ENCODE results near the gene PA2G4.
"Not testable (repeated sequence)": the region's sequence is repeated elsewhere in the genome, so short reads cannot be mapped to it uniquely, and the experiment has no call there.

PA2G4 gene

DNA sequence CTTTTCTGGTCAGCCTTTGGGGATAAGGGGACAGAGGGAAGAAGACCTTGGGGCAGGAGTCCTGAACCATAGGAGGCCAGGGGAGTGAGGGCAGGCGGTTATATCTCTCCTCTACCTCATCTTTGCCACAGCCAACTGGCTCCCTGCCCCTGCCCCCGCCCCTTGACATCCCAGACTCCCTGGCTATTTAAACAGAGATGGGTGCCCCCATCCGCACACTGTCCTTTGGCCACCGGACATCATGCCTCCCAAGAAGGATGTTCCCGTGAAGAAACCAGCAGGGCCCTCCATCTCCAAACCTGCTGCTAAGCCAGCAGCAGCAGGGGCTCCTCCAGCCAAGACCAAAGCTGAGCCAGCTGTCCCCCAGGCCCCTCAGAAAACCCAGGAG, 49.3 kb downstream of the PA2G4 start:
- no peak for DNase-seq (ENCODE audit: low spot score)

DNA sequence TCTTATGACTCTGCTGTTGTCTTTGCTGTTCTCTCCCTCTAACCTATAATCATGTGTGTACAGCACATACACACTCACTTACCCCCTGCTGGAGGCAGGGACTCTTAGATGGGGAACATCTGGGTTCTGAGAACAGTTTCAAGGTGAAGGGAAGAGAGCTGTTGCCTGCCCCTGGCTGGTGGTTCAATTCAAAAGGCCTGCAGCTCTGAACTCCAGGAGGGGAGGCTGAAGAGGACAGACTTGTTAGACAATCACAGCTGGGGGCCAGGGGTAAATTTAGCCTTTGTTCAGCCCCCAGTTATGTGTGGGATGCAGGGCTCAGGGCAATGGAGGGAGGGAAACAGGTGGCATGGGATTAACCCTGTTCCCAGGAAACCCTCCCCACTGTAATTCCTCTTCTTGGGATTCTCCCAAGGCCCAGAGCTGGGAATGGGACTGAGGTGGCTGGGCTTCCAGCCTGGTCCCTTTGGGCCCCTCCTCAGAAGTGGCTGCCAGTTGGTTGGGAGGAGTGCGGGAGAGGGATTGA, 50.0 kb downstream of the PA2G4 start:
- no peak for DNase-seq (ENCODE audit: low spot score)

DNA sequence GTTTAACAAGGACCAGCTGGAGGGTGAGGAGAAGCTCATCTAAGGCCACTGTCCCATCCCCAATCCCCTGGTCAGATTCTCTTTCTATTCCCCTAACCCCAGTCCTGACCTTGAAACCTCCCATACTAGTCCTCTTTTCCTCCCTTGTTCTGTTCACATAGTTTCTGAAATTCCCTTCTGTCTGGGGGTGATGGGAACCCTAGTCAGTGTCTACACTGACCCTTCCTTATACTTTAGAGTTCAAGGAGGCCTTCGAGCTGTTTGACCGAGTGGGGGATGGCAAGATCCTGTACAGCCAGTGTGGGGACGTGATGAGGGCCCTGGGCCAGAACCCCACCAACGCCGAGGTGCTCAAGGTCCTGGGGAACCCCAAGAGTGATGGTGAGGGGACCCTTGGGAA, 50.5 kb downstream of the PA2G4 start:
- no peak for DNase-seq (ENCODE audit: low spot score)

DNA sequence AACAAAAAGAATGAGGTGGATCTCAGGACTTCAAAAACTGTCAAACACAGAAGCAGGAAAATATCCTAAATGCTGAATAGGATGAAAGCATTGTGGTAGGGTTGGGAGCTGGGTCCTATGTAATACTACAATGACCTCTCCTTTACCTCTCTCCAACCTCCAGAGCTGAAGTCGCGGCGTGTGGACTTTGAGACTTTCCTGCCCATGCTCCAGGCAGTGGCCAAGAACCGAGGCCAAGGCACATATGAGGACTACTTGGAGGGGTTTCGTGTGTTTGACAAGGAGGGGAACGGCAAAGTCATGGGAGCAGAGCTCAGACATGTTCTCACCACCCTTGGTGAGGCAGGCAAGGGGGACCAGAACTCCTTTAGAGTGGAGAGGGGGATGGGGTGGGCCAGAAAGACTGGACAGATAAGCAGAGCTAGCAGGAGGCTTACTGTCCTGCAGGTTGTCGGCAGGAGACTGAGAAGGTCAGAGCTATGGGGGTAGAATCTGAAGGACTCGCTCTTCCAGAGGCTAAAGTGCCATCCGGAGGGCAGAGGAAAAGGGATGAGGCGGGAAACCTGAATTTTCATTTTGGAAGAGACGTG, 51.0 kb downstream of the PA2G4 start:
- DNase-seq (ENCODE audit: low spot score), result no peak

DNA sequence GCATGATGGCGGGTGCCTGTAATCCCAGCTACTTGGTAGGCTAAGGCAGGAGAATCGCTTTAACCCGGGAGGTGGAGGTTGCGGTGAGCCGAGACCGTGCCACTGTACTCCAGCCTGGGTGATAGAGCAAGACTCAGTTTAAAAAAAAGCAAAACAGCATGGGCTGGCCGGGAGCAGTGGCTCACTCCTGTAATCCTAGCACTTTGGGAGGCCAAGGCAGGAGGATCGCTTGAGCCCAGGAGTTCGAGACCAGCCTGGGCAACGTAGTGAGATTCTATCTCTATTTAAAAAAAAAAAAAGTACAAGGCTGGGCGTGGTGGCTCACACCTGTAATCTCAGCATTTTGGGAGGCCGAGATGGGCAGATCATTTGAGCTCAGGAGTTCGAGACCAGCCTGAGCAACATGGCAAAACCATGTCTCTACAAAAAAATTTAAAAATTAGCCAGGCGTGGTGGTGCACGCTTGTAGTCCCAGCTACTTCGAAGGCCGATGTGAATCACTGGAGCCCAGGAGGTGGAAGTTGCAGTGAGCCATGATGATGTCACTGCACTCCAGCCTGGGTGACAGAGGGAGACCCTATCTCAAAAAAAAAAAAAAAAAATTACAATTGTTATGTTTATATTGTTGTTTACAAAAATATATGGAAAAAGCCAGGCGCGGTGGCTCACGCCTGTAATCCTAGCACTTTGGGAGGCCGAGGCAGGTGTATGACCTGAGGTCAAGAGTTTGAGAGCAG, 52.3 kb downstream of the PA2G4 start:
- DNase-seq (ENCODE audit: low spot score), result not testable (repeated sequence)

DNA sequence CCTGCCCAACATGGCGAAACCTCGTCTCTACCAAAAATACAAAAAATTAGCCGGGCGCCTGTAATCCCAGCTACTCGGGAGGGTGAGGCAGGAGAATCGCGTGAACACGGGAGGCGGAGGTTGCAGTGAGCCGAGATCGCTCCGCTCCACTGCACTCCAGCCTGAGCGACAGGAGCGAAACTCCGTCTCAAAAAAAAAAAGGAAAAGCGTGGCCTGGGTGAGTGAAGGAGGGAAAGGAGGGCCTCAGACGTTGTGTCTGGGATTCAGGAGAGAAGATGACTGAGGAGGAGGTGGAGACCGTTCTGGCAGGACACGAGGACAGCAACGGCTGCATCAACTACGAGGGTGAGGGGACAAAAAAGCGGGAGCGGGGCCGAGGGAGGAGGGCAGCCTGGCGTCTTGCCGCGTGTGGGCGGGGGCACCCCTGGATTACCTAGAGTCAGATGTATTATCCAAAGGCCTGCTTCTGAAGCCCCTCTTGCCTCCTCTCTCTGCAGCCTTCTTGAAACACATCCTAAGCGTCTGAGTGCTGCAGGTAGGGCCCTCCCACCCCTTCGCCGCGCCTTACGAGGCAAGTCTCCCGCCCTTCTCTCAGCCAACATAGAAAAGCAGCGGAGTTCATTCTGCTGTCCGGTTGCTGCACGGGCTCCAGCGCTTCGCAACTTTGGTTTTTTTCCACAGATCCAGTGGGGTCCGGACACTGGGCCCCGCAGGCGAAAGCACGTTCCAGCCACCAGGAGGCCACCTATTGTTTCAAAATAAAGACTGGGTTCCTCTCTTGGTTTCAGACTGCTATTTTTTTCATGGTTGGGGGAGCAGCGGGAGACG, 53.1 kb downstream of the PA2G4 start:
- DNase-seq (ENCODE audit: low spot score), result peak; percentile 75

DNA sequence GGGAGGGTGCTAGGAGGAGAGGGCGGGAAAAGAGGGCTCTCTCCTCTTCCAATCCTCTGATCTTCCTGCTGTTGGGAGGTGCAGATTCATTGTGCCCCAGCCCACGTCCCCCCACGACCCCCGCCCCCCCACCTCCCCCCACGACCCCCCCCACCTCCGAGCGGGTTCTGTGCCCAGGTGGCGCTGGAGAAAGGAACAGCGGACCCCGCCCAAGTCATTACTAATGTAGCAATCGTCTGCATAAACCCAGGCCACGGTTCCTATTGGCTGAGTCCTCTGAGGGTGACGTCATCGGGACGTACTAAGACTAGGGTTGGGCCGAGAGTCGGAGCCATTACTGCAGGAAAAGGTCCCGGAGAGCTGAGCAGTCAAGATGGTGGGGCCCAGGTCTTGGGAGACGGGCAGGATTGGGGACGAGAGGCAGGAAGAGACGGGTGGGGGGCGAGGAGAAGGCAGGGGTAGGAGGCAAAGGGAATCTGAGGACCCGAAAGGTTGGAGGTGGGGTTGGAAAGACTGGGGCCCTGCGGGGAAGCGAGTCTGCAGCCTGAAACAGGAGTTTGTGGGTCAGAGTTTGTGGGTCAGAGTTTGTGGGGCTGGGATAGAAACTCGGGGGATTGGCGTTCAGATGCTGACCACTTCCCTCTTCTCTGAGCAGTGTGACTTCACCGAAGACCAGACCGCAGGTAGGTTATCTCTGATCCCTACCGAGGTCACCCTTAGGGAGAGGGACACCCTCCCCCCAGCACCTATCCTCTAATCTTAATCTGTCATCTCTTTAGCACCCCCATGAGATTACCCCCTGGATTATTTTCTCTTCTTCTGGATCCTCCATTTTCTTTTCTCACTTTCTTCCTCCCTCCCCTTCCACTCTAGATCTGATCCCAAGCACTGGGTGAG, 53.9 kb downstream of the PA2G4 start, which contains the start of gene MYL6:
Gene MYL6 (plus strand): TSS at position 331 of the 897 bp plus-strand sequence. CDS start 43 bp downstream, at position 374.
- DNase-seq (ENCODE audit: low spot score), result peak; percentile 90

DNA sequence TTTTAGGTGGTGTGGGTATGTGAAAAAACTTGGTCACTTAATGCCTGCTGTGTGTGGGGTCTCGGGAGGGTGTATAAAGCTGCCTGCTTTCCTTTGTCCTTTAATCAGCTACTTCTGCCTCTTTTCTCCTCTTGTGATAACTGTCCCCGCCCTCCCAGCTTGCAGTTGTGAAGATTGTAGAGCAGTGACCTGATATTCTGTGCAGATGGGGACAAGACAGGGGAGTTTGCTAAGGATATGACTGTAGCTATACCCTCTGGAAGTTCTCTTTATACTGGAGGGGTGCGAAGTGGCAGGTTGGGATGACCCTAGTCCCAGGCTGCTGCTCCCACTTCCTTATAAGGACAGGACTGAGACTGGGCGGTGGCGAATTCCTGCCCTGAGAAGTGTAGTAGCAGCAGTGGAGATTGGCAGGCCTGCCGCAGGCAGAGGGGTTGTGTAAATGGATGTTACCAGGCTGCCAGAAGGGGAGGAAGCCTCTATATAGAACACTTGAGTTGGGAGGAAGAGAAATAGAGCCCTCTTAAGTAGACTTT, 54.6 kb downstream of the PA2G4 start:
- DNase-seq (ENCODE audit: low spot score), result peak; percentile 64

DNA sequence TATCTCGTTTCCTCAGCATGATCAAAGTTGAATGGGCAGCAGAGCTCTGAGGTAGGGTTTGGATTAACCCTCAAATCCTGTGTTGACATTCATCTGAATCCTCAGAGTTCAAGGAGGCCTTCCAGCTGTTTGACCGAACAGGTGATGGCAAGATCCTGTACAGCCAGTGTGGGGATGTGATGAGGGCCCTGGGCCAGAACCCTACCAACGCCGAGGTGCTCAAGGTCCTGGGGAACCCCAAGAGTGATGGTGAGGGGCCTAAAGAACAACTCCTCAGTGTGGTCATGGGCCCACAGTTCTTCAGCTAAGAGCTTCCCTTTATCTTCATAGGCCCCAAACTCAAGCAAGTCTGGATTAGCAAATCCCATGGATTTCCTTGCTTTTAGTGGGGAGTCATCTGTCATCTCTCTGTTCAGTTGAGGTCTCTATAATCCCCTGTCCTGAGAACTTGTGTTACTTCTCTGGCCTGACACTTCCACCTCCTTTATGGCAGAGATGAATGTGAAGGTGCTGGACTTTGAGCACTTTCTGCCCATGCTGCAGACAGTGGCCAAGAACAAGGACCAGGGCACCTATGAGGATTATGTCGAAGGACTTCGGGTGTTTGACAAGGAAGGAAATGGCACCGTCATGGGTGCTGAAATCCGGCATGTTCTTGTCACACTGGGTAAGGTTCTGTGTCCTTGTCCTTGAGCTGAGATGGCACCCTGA, 55.3 kb downstream of the PA2G4 start:
- DNase-seq (ENCODE audit: low spot score), result no peak

DNA sequence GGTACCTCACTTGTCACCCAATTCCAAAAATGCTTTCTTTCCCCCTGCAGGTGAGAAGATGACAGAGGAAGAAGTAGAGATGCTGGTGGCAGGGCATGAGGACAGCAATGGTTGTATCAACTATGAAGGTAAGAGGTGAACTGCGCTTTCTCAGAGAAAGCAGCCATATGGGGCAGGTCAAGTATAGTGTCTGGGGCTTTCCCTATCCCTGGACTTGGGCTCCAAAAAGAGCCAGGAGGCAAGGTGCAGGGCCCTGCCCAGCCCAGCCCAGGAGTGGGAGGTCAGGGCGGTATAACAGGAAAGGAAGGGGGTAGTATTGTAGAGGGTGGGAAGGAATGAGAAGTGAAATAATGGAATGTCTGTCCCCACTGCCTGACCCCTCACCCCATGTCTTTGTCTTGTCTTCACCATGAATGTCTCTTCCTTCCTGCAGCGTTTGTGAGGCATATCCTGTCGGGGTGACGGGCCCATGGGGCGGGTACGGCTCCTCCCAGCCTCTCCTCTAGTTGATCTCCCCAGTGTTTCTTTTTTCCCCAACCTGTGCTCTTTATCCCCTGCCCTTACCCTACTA, 55.9 kb downstream of the PA2G4 start:
- DNase-seq (ENCODE audit: low spot score), result no peak

DNA sequence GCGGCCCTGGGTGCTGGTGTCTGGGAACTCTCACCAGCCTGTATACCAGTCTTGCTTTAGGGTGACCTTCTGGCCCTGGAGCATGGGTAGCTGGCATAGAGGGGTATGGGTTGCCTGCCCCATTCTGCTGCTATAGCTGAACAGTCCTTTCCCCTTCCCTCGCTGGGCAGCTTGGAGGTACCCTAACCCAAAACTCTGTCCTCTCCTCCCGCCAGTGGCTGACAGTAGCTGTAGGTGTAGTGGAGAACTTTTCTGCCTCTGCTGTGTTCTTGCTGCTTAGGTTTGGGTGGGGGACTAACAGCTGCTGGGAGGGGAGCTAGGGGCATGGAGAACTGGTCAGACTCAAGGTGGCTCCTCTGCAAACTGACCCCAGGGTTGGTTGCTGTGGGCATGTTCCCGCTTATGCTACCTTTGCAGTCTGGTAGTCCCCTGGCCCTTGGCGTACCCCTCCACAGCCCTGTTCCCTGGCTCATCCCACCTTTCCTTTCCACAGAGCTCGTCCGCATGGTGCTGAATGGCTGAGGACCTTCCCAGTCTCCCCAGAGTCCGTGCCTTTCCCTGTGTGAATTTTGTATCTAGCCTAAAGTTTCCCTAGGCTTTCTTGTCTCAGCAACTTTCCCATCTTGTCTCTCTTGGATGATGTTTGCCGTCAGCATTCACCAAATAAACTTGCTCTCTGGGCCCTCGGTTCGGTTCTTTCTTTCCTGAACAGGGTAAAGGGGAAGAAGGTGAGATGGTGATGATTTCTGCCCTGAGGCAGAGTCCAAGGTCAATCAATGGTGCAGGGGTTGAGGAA, 56.7 kb downstream of the PA2G4 start:
- no peak for DNase-seq (ENCODE audit: low spot score)

DNA sequence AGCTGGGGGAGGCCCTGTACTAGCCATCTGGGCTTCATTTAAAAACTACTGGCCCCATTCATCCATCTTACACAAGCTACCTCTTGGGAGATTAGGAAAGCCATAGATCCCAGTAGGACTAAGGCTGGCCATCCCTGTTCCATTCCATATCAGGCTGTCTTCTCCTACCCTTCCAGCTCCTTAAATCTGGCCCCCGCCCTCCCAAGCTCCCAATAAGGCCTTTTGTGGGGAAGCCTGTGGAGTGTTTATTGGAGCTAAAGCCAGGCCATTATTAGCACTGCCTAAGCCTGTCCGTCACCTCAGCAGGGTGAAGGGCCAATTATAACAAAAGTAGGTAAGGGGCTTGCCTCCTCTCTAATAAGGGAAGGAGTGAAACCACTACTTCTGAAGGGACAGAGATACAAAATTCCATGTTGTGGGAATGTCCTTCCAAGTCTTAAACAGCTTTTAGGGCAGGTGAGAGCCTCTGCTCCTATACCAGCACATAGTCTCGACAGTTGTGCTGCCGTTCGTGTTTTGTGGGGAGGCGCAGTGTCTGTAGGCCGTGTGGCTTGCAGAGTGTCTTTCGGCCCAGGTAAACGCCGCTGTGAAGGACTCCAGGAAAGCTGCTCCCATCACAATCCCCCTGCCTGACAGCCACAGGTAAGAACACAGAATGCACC, 57.5 kb downstream of the PA2G4 start:
- DNase-seq (ENCODE audit: low spot score), result no peak

DNA sequence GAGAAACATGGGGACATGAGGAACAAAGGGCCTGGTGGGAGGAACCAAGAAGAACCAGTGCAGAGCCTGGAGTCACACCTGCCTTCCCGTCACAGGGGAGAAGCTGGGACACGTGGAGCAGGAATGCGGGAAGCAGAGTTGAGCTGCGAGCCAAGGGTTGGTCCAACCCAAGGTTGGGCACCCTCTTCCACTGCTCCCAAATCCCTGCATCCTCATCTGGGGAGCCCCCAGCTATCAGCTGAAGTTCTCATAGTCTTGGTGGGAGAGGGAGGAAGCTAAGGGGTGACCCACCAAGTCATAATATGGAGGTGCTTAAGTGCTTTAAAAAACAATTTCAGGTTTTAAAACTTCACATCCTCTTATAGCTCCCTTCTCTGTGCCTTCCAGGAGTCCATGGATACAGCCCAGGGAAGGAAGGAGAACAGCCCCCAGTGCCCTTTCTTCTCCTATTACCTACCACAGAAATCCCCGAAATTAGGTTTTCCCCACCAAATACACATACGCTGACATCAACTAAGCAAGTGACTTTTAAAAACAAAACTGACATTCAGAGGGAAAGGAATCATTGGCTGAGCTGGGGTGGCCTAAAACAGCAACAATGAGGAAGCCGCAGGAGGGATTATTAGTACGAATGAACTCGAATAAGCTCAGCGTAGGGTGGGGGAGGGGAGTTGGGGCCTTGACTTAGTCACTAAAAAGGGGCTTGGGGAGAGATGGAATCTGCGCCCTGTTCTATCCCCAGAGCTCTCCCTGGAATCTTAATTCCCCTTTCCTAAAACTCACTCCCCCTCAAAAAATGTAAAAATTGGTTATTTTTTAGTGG, 58.3 kb downstream of the PA2G4 start:
- DNase-seq (ENCODE audit: low spot score), result no peak
